ENCODE results near the gene CRACR2A. TPM values are rescaled to one million over a fixed set of nuclear protein-coding genes. Genes with fewer than 3 reads are reported as not detected.

Gene CRACR2A
- total and polyA plus RNA-seq, 2 of the 4 experiments (the other 2 are of a cell fraction): 0.54 to 0.60 TPM

GRCh38 chr12:3571724-3572123, 181.2 kb downstream of the CRACR2A start:
- Histone ChIP-seq H3K4me2 (ENCODE audit: low read depth, low read length) (no peak overlapping the region), H3K56ac (ENCODE audit: extremely low read depth, insufficient read depth, low read length) (no peak overlapping the region), H4K5ac (ENCODE audit: low read depth, low read length) (no peak overlapping the region), H3K4me3 (ENCODE audit: insufficient read depth, low read depth, low read length) (no peak overlapping the region), H4K91ac (ENCODE audit: insufficient read depth, low read depth, low read length) (no peak overlapping the region), H2AK5ac (ENCODE audit: low read depth, low read length) (no peak overlapping the region), H2BK120ac (ENCODE audit: low read depth, low read length) (no peak overlapping the region), H2BK20ac (ENCODE audit: low read depth, low read length) (no peak overlapping the region), H3K4me1 (ENCODE audit: control insufficient read depth, insufficient read depth, low read length) (no peaks in the 10 kb centered on the region), H3K18ac (ENCODE audit: low read depth, low read length) (no peak overlapping the region), H3K79me1 (ENCODE audit: low read depth in 1 of 2, low read length in 2 of 2) (no peaks in the 10 kb centered on the region), H3K4ac (ENCODE audit: low read depth, low read length) (no peak overlapping the region), H3K36me3 (ENCODE audit: control insufficient read depth, insufficient read depth, low read length) (no peaks in the 10 kb centered on the region), H3K23ac (ENCODE audit: low read depth, low read length) (no peak overlapping the region), H4K8ac (ENCODE audit: low read depth in 2 of 2, low read length in 2 of 2) (no peak overlapping the region), H3K14ac (replicated peaks; ENCODE audit: low read depth, low read length) (no peak overlapping the region), H3K27me3 (ENCODE audit: control insufficient read depth, insufficient read depth, low read length) (peaks cover 1% of the 10 kb centered on the region; the same call in 1 of the 2 replicates), H2AFZ (replicated peaks; ENCODE audit: low read length, poor library complexity) (no peak overlapping the region), H2BK15ac (ENCODE audit: low read depth, low read length) (no peak overlapping the region), H3K9me3 (ENCODE audit: control insufficient read depth, insufficient read depth, low read length) (no peaks in the 10 kb centered on the region), H3K9ac (ENCODE audit: low read depth, low read length) (no peak overlapping the region), H3K9me1 (ENCODE audit: insufficient read depth, low read length) (no peaks in the 10 kb centered on the region), H4K20me1 (ENCODE audit: insufficient read depth, low read length) (no peaks in the 10 kb centered on the region), H3K27ac (ENCODE audit: insufficient read depth, low read length) (no peak overlapping the region), H2BK5ac (ENCODE audit: low read depth, low read length, poor library complexity, severe bottlenecking) (no peak overlapping the region), H2AK9ac (replicated peaks; ENCODE audit: low read depth, low read length, poor library complexity) (no peak overlapping the region)
- BruUV-seq (replicated peaks): no TSS peak
- dilution Hi-C loops (cut with HindIII; ENCODE audit: low sequenced_read_pairs, unreplicated experiment) (no loop called here), in situ Hi-C loops (cut with MboI; ENCODE audit: low sequenced_read_pairs) (no loop called here), intact Hi-C loops (cut with micrococcal nuclease) (no loop called here)
- ATAC-seq (ENCODE audit: low read depth) (no peak), DNase-seq (no peak)
- CTCF ChIA-PET: no interaction called here
- POLR2A ChIA-PET (ENCODE audit: unreplicated experiment): no interaction called here
- TF ChIP-seq MAFK (IDR thresholded peaks at IDR 0.05; ENCODE audit: low read depth, low read length) (no peak), MAZ (IDR thresholded peaks at IDR 0.05; ENCODE audit: borderline replicate concordance, low read depth, low read length) (no peak), CTCF (conservative IDR thresholded peaks at IDR 0.05; ENCODE audit: low read depth, low read length) (no peak), ELK1 (IDR thresholded peaks at IDR 0.05; ENCODE audit: borderline replicate concordance, low read depth, low read length) (no peak), POLR2A (IDR thresholded peaks at IDR 0.05; ENCODE audit: low read depth, low read length) (no peak), NFE2L2 (IDR thresholded peaks at IDR 0.05; ENCODE audit: low read depth, low read length) (no peak), RCOR1 (IDR thresholded peaks at IDR 0.05; ENCODE audit: insufficient replicate concordance, low read length) (no peak), CEBPB (IDR thresholded peaks at IDR 0.05; ENCODE audit: low read depth, low read length) (no peak), FOS (IDR thresholded peaks at IDR 0.05; ENCODE audit: low read depth, low read length) (no peak), RFX5 (IDR thresholded peaks at IDR 0.05; ENCODE audit: low read depth, low read length) (no peak)

Measured in IMR-90 (cell line).